Measurements from ENCODE around the gene TBC1D2B. TPM values are rescaled to one million over a fixed set of nuclear protein-coding genes. Genes with fewer than 3 reads are reported as not detected.
A peak's percentile ranks its signal among the peaks of the same experiment; 100 is the strongest.
"Not testable (repeated sequence)": the region's sequence is repeated elsewhere in the genome, so short reads cannot be mapped to it uniquely, and the experiment has no call there.

TBC1D2B gene
- total and polyA plus RNA-seq, 8 donors = 9.3 to 61.7 (median 38.8) TPM

DNA sequence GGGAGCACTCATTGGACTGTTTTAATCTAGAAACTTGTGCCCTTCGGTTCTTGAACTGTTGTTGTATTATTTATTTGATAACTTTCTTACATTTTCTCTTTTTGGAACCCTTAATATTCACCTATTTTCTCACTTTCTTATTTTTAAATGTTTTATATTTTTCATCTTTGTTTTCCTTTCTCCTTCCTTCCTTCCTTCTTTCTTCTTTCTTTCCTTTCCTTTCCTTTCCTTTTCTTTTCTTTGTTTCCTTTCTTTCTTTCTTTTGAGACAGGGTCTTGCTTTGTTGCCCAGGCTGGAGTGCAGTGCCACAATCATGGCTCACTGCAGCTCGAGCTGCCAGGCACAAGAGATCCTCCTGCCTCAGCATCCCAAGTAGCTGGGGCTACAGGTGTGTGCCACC is 108.5 kb downstream of the TBC1D2B start:
- no peak overlapping the region for H3K27ac ChIP-seq
- no peaks in the 10 kb centered on the region for H3K9me3 ChIP-seq
- no peak overlapping the region for H3K4me3 ChIP-seq
- no peak for TF ChIP-seq POLR2A (IDR thresholded peaks at IDR 0.05)
- no peak for TF ChIP-seq EP300 (IDR thresholded peaks at IDR 0.05)
- no peak for TF ChIP-seq POLR2AphosphoS5 (IDR thresholded peaks at IDR 0.05)
- TF ChIP-seq, protein P1, sequence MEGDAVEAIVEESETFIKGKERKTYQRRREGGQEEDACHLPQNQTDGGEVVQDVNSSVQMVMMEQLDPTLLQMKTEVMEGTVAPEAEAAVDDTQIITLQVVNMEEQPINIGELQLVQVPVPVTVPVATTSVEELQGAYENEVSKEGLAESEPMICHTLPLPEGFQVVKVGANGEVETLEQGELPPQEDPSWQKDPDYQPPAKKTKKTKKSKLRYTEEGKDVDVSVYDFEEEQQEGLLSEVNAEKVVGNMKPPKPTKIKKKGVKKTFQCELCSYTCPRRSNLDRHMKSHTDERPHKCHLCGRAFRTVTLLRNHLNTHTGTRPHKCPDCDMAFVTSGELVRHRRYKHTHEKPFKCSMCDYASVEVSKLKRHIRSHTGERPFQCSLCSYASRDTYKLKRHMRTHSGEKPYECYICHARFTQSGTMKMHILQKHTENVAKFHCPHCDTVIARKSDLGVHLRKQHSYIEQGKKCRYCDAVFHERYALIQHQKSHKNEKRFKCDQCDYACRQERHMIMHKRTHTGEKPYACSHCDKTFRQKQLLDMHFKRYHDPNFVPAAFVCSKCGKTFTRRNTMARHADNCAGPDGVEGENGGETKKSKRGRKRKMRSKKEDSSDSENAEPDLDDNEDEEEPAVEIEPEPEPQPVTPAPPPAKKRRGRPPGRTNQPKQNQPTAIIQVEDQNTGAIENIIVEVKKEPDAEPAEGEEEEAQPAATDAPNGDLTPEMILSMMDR (IDR thresholded peaks at IDR 0.05) = no peak
- H3K4me1 ChIP-seq = peaks cover 4 to 6% (median 5%) of the 10 kb centered on the region in 4 donors
- H3K27me3 ChIP-seq = no peaks in the 10 kb centered on the region
- DNase-seq = no peak
- WGBS, 5 donors = 84 to 94% (median 86%) methylated on average over 2 of the region's 2 CpGs
- intact Hi-C loops (cut with DNase I; ENCODE audit: low total_unique reads) = loop anchor here (5.0 kb wide), 1 partner anchor 138 kb away; no protein-coding TSS in a partner anchor
- no peaks in the 10 kb centered on the region for H3K36me3 ChIP-seq

DNA sequence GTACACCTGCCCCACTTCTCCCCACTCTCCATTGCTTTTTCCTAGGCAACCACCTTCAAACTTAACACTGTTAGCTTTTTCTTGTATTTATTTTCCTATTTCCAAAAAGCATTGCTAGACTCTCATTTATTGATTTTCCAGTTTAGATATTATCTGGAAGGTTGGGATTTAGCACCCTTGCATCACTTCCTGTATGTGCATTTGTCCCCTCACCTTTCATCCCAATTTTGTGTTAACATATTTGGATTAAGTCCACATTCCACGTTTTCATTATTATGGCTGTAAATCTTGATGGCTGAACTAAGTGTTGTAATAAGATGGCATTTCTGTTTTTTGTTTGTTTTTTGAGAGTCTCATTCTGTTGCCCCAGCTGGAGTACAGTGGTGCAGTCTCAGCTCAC is 109.7 kb downstream of the TBC1D2B start:
- Histone ChIP-seq H3K27ac (no peak overlapping the region), H3K27me3 (no peaks in the 10 kb centered on the region), H3K4me3 (no peak overlapping the region), H3K36me3 (no peaks in the 10 kb centered on the region), H3K4me1 (no peaks in the 10 kb centered on the region), H3K9me3 (no peaks in the 10 kb centered on the region)
- DNase-seq = no peak
- no peak for TF ChIP-seq EP300 (IDR thresholded peaks at IDR 0.05)
- TF ChIP-seq POLR2A (IDR thresholded peaks at IDR 0.05) = no peak
- TF ChIP-seq, protein P1 (IDR thresholded peaks at IDR 0.05) = no peak
- no peak for TF ChIP-seq POLR2AphosphoS5 (IDR thresholded peaks at IDR 0.05)
- WGBS, 5 donors = 44 to 60% (median 51%) methylated on average over 1 of the region's 1 CpG
- intact Hi-C loops (cut with DNase I; ENCODE audit: low total_unique reads) = loop anchor here (5.0 kb wide), 1 partner anchor 140 kb away; no protein-coding TSS in a partner anchor

DNA sequence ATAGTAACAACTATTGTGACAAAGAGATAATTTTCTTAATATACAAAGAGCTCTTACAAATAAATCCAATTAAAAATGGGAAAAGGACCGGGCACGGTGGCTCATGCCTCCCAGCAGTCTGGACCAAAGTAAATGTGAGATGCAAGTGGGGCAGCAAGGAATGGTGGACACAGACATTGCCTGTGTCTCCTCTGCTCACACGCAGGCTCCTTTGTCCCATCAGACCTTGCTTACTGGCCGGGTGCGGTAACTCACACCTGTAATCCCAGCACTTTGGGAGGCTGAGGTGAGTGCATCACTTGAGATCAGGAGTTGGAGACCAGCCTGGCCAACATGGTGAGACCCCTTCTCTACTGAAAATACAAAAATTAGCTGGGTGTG is 110.3 kb downstream of the TBC1D2B start:
- H3K27ac ChIP-seq, H3K4me1 ChIP-seq, H3K27me3 ChIP-seq, H3K9me3 ChIP-seq, H3K36me3 ChIP-seq, DNase-seq, H3K4me3 ChIP-seq: not testable (repeated sequence)
- WGBS, 5 donors = 61 to 82% (median 73%) methylated on average over 5 of the region's 5 CpGs
- intact Hi-C loops (cut with DNase I; ENCODE audit: low total_unique reads) = loop anchor here (5.0 kb wide), 1 partner anchor 140 kb away; no protein-coding TSS in a partner anchor

DNA sequence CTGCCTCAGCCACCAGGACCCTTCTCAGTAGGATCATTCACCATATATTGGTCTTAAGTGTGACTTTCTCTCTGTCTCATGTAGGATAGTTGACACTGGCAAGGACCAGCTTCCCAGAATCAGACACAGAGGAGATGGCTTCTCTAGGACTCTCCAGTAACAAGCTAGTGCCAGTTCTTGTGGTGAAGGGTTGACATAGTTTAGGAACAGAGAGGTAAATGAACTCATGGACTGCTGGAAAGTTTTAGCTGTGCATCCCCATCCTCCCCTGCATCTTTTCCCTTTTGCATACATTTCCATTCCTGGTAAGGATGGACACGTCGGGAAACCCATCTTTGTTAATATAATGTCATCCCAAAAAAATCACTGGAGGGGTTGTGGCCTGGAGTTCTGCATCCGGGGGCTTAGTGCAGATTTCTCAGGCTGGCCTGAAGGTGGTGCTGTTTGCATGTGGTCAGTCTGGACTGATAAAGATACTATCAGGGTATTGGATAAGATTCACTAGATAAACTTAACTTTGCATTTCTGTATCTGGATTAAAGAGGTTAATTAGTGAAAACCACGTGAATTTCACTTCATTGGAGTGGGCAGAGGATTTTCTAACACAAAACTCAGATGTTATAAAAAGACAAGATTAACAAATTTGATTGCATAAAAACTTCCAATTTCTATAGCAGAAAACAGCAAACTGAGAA is 110.8 kb downstream of the TBC1D2B start:
- Histone ChIP-seq H3K27me3 (no peaks in the 10 kb centered on the region), H3K27ac (no peak overlapping the region), H3K4me1 (no peaks in the 10 kb centered on the region), H3K4me3 (no peak overlapping the region), H3K36me3 (no peaks in the 10 kb centered on the region), H3K9me3 (no peaks in the 10 kb centered on the region)
- DNase-seq = peak in 1 of 2 donors; percentile 69
- TF ChIP-seq POLR2AphosphoS5 (IDR thresholded peaks at IDR 0.05) (no peak), EP300 (IDR thresholded peaks at IDR 0.05) (no peak), POLR2A (IDR thresholded peaks at IDR 0.05) (no peak)
- TF ChIP-seq, protein P1 (IDR thresholded peaks at IDR 0.05) = peak in 4 of 7 experiments; percentile 62 to 79 (median 71)
- WGBS, 5 donors = 4 to 12% (median 5%) methylated on average over 4 of the region's 4 CpGs
- intact Hi-C loops (cut with DNase I; ENCODE audit: low total_unique reads) = loop anchor here (5.0 kb wide), 1 partner anchor 141 kb away; no protein-coding TSS in a partner anchor

DNA sequence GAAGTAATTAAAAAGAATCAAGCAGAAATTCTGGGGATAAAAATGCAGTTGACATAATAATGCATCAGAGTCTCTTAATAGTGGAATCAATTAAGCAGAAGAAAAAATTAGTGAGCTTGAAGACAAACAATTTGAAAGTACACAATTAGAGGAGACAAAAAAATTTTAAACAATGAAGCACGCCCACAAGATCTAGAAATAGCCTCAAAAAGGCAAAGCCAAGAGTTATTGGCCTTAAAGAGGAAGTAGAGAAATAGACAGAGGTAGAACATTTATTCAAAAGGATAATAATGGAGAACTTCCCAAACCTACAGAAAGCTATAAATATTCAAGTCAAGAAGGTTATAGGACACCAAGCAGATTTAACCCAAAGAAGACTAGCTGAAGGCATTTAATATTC is 113.3 kb downstream of the TBC1D2B start:
- TF ChIP-seq, protein P1 (IDR thresholded peaks at IDR 0.05) = no peak
- TF ChIP-seq POLR2A (IDR thresholded peaks at IDR 0.05) (no peak), POLR2AphosphoS5 (IDR thresholded peaks at IDR 0.05) (no peak), EP300 (IDR thresholded peaks at IDR 0.05) (no peak)
- 54 to 68% (median 64%) methylated on average over 1 of the region's 1 CpG for WGBS, 5 donors
- DNase-seq = no peak
- Histone ChIP-seq H3K4me1 (peaks cover 0 to 7% (median 3%) of the 10 kb centered on the region in 4 donors), H3K36me3 (no peaks in the 10 kb centered on the region), H3K27me3 (no peaks in the 10 kb centered on the region), H3K4me3 (no peak overlapping the region), H3K27ac (no peak overlapping the region), H3K9me3 (no peaks in the 10 kb centered on the region)
- intact Hi-C loops (cut with DNase I; ENCODE audit: low total_unique reads) = no loop called here

Measured in stomach (tissue), 9 donors.